ENCODE measurements around the gene TP53. TPM values are rescaled to one million over a fixed set of nuclear protein-coding genes. Genes with fewer than 3 reads are reported as not detected.

The TP53 gene
- total and polyA plus RNA-seq, 2 of the 4 experiments (the other 2 are of a cell fraction), result 31.2 to 48.5 TPM

- CTCF ChIA-PET, result interaction anchor here (1.0 kb wide), 1 partner anchor 107 kb away, joined by 3 read pairs; no protein-coding TSS in a partner anchor
- H3K9me1 ChIP-seq (ENCODE audit: insufficient read depth, low read length), result no peaks in the 10 kb centered on the region
- ATAC-seq (ENCODE audit: low read depth), result no peak
- dilution Hi-C loops (cut with HindIII; ENCODE audit: low sequenced_read_pairs, unreplicated experiment), result no loop called here
- POLR2A ChIA-PET (ENCODE audit: unreplicated experiment), result interaction anchor here (0.6 kb wide), 1 partner anchor 274 kb away, joined by 3 read pairs; the partner anchor contains the start of gene PLSCR3
- no peak overlapping the region for H3K23ac ChIP-seq (ENCODE audit: low read depth, low read length)
- H3K27me3 ChIP-seq (ENCODE audit: control insufficient read depth, insufficient read depth, low read length), result no peaks in the 10 kb centered on the region
- 88% methylated on average over 3 of the region's 10 CpGs; no CpG with 5 or more reads in 1 of the 2 experiments for WGBS, 2 experiments (ENCODE audit: extremely low coverage in 2 of 2, insufficient read length in 1 of 2)
- no peak overlapping the region for H3K14ac ChIP-seq (replicated peaks; ENCODE audit: low read depth, low read length)
- H3K4ac ChIP-seq (ENCODE audit: low read depth, low read length), result no peak overlapping the region
- no peak for TF ChIP-seq MXI1 (IDR thresholded peaks at IDR 0.05; ENCODE audit: borderline replicate concordance, low read depth, low read length)
- TF ChIP-seq RFX5 (IDR thresholded peaks at IDR 0.05; ENCODE audit: low read depth, low read length), result no peak
- no peak overlapping the region for H2AK9ac ChIP-seq (replicated peaks; ENCODE audit: low read depth, low read length, poor library complexity)
- no TSS peak for BruUV-seq (replicated peaks)
- H3K4me1 ChIP-seq (ENCODE audit: control insufficient read depth, insufficient read depth, low read length), result no peaks in the 10 kb centered on the region
- H2AK5ac ChIP-seq (ENCODE audit: low read depth, low read length), result no peak overlapping the region
- no peak overlapping the region for H2BK5ac ChIP-seq (ENCODE audit: low read depth, low read length, poor library complexity, severe bottlenecking)
- in situ Hi-C loops (cut with MboI; ENCODE audit: low sequenced_read_pairs), result no loop called here
- no peak overlapping the region for H2AFZ ChIP-seq (replicated peaks; ENCODE audit: low read length, poor library complexity)
- no peak overlapping the region for H3K56ac ChIP-seq (ENCODE audit: extremely low read depth, insufficient read depth, low read length)
- no peak for DNase-seq
- intact Hi-C loops (cut with micrococcal nuclease), result no loop called here
- no peak overlapping the region for H2BK20ac ChIP-seq (ENCODE audit: low read depth, low read length)
- H4K91ac ChIP-seq (ENCODE audit: insufficient read depth, low read depth, low read length), result no peak overlapping the region
- no peak overlapping the region for H3K9ac ChIP-seq (ENCODE audit: low read depth, low read length)
- H3K18ac ChIP-seq (ENCODE audit: low read depth, low read length), result no peak overlapping the region
- H4K5ac ChIP-seq (ENCODE audit: low read depth, low read length), result no peak overlapping the region
- H3K36me3 ChIP-seq (ENCODE audit: control insufficient read depth, insufficient read depth, low read length), result peaks cover 36% of the 10 kb centered on the region
- H3K4me2 ChIP-seq (ENCODE audit: low read depth, low read length), result no peak overlapping the region
- H3K4me3 ChIP-seq (ENCODE audit: insufficient read depth, low read depth, low read length), result no peak overlapping the region
- no peaks in the 10 kb centered on the region for H4K20me1 ChIP-seq (ENCODE audit: insufficient read depth, low read length)
- no peak overlapping the region for H2BK15ac ChIP-seq (ENCODE audit: low read depth, low read length)
- H4K8ac ChIP-seq (ENCODE audit: low read depth in 2 of 2, low read length in 2 of 2), result no peak overlapping the region
- no peaks in the 10 kb centered on the region for H3K79me1 ChIP-seq (ENCODE audit: low read depth in 1 of 2, low read length in 2 of 2)
- H2BK120ac ChIP-seq (ENCODE audit: low read depth, low read length), result no peak overlapping the region
- no peaks in the 10 kb centered on the region for H3K9me3 ChIP-seq (ENCODE audit: control insufficient read depth, insufficient read depth, low read length)
- H3K27ac ChIP-seq (ENCODE audit: insufficient read depth, low read length), result no peak overlapping the region
Observed at GRCh38 chr17:7667656-7668406, 19.5 kb downstream of the TP53 start.
